Left ventricle myocardium inferior (tissue), 1 donor: ENCODE results near the gene FMN1. TPM values are rescaled to one million over a fixed set of nuclear protein-coding genes. Genes with fewer than 3 reads are reported as not detected.

ENCODE experiments used
- DNase-seq: peaks from one replicate; pipeline ENCODE4 v3.0.0-alpha.2; 2020
- H3K27ac ChIP-seq: fragments of 200-600 bp; replicated peaks from 2 replicates; pipeline ENCODE4 v1.8.0; 2021
- H3K27me3 ChIP-seq: fragments of 200-600 bp; 2 replicates; pipeline ENCODE4 v1.8.0; 2021; ENCODE audit warnings: low read depth
- H3K36me3 ChIP-seq: fragments of 200-600 bp; 2 replicates; pipeline ENCODE4 v1.8.0; 2021
- H3K4me1 ChIP-seq: fragments of 200-600 bp; 2 replicates; pipeline ENCODE4 v1.8.0; 2021
- H3K4me3 ChIP-seq: fragments of 200-600 bp; 2 replicates; pipeline ENCODE4 v1.8.0; 2021; ENCODE audit warnings: mild to moderate bottlenecking, moderate library complexity
- H3K9me3 ChIP-seq: fragments of 200-600 bp; replicated peaks from 2 replicates; pipeline ENCODE4 v1.8.0; 2021
- CTCF ChIP-seq: fragments of 200-600 bp; IDR thresholded peaks from 2 replicates; pipeline ENCODE4 v1.8.0; 2021; ENCODE audit warnings: antibody characterized with exemption, mild to moderate bottlenecking, borderline replicate concordance
- intact Hi-C: fragments of 100-400 bp; cut with micrococcal nuclease; formaldehyde crosslinking; loops from one replicate; pipeline ENCODE4 v1.11.0; 2022
- total RNA-seq: library from RNA; stranded (reverse); fragmentation: NEBNext Ultra II Directional; extraction: Animal tissue kit (Norgen Biotek cat#: 25700); gene quantifications from one replicate; pipeline ENCODE4 v1.2.1, GENCODE V29; 2021
- donor health status: DM: no; HTN: yes; CAD: no; lungs with severe emphysema.

Gene FMN1
- total RNA-seq, 1 donor from 2014 or later, result 4.5 TPM

DNA sequence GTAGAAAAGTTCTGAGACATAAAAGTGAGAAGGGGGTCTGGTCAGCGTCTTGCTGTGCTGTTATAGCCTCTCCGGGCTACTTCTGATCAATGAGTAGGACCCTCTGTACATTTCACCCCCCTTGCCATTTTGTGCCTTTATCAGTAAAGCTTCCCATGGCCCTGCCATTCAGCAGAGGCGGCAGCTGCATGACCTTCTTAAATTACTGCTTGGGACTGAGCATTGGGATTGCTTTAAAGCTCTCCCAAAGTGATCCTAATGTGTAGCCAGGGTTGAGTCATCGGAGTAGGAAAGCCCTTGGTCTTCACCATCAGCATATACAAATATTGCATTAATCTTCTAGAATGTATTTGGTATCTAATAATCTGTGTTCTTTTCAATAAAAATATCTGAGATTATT, 70.2 kb downstream of the FMN1 start:
- no peaks in the 10 kb centered on the region for H3K36me3 ChIP-seq
- no peak for TF ChIP-seq CTCF
- no peak overlapping the region for H3K27ac ChIP-seq
- no peak overlapping the region for H3K4me3 ChIP-seq
- H3K4me1 ChIP-seq, result peaks cover 13% of the 10 kb centered on the region
- no peaks in the 10 kb centered on the region for H3K27me3 ChIP-seq
- H3K9me3 ChIP-seq, result peaks cover 5% of the 10 kb centered on the region
- no peak for DNase-seq
- intact Hi-C loops, result no loop called here

GRCh38 chr15:33119865-33120264, 74.6 kb downstream of the FMN1 start:
- no peak overlapping the region for H3K4me3 ChIP-seq
- no peaks in the 10 kb centered on the region for H3K27me3 ChIP-seq
- no peak for TF ChIP-seq CTCF
- H3K9me3 ChIP-seq, result no peaks in the 10 kb centered on the region
- DNase-seq, result no peak
- no peaks in the 10 kb centered on the region for H3K36me3 ChIP-seq
- H3K4me1 ChIP-seq, result peaks cover 5% of the 10 kb centered on the region
- intact Hi-C loops, result no loop called here
- no peak overlapping the region for H3K27ac ChIP-seq

DNA sequence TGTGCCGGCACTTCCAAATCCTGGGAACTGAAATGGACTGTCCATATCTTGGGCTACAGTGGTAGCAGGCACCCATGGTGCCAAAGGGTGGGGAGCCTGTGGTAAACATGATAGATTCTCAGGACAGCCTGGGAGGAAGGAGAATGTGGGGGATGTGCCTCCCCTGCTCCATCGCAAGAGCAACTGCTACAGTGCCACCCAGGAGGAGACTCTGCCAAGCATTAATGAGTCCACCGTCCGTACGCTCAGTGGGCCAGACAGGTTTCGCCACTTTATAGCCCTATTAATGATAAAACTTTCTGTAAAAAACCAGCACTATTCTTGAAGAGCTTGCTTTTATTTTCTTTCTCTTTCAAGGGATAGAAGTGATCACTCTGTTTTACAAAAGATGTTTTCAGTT, 75.2 kb downstream of the FMN1 start:
- no peak for TF ChIP-seq CTCF
- no peaks in the 10 kb centered on the region for H3K9me3 ChIP-seq
- no peak overlapping the region for H3K4me3 ChIP-seq
- H3K27me3 ChIP-seq, result no peaks in the 10 kb centered on the region
- no peak for DNase-seq
- intact Hi-C loops, result no loop called here
- no peak overlapping the region for H3K27ac ChIP-seq
- peaks cover 5% of the 10 kb centered on the region for H3K4me1 ChIP-seq
- no peaks in the 10 kb centered on the region for H3K36me3 ChIP-seq

GRCh38 chr15:33116198-33116597, 78.3 kb downstream of the FMN1 start:
- no peak for TF ChIP-seq CTCF
- Histone ChIP-seq H3K9me3 (no peaks in the 10 kb centered on the region), H3K4me3 (no peak overlapping the region), H3K27me3 (no peaks in the 10 kb centered on the region), H3K36me3 (no peaks in the 10 kb centered on the region), H3K4me1 (peaks cover 5% of the 10 kb centered on the region), H3K27ac (no peak overlapping the region)
- intact Hi-C loops, result no loop called here
- no peak for DNase-seq

- intact Hi-C loops, result no loop called here
- no peak overlapping the region for H3K27ac ChIP-seq
- no peaks in the 10 kb centered on the region for H3K9me3 ChIP-seq
- no peaks in the 10 kb centered on the region for H3K36me3 ChIP-seq
- TF ChIP-seq CTCF, result no peak
- H3K4me3 ChIP-seq, result no peak overlapping the region
- DNase-seq, result no peak
- H3K27me3 ChIP-seq, result no peaks in the 10 kb centered on the region
- peaks cover 5% of the 10 kb centered on the region for H3K4me1 ChIP-seq
These were observed 79.2 kb downstream of the FMN1 start for GRCh38 chr15:33115191-33115861.
